K562 (cell line): ENCODE measurements around the gene PTPN13.

Source experiments
- CBX2 ChIP-seq: fragments of 200-600 bp; sonication (generic); IDR thresholded peaks from one replicate; pipeline ENCODE4 v1.6.1; 2012; ENCODE audit warnings: mild to moderate bottlenecking, low read length, inconsistent platforms; ENCODE audit not compliant: insufficient read depth, poor library complexity, severe bottlenecking
- CTCF ChIP-seq, 3 experiments: IDR thresholded peaks in 2 of 3; conservative IDR thresholded peaks in 1 of 3; 2 replicates each; pipeline ENCODE4 v1.5.1; 2011 to 2012; ENCODE audit warnings: low read length in 3 of 3, mild to moderate bottlenecking in 3 of 3, control low read depth in 2 of 3, improper control_type of control experiment in 1 of 3, inconsistent platforms in 1 of 3, low read depth in 1 of 3, mixed read lengths in 1 of 3, moderate library complexity in 1 of 3; ENCODE audit not compliant: insufficient read depth in 2 of 3
- EZH2 ChIP-seq: IDR thresholded peaks from 2 replicates; pipeline ENCODE4 v1.6.1; 2012; ENCODE audit warnings: low read depth, mild to moderate bottlenecking, inconsistent platforms, low read length, borderline replicate concordance
- FOXK2 ChIP-seq, 2 experiments: fragments of 450-650 bp; IDR thresholded peaks in 1 of 2; conservative IDR thresholded peaks in 1 of 2; 2 replicates each; pipeline ENCODE4 v1.6.1; 2016; ENCODE audit warnings: low read depth in 2 of 2, mild to moderate bottlenecking in 1 of 2
- GABPB1 ChIP-seq: sonication (generic); formaldehyde crosslinking; IDR thresholded peaks from 2 replicates; pipeline ENCODE4 v1.8.0; 2022; ENCODE audit warnings: mild to moderate bottlenecking, missing genetic modification reagents
- HDAC8 ChIP-seq: fragments of 450-650 bp; IDR thresholded peaks from 2 replicates; pipeline ENCODE4 v1.6.1; 2016; ENCODE audit warnings: mild to moderate bottlenecking, missing genetic modification characterization, moderate library complexity, missing compliant biosample characterization
- KAT8 ChIP-seq: fragments of 450-650 bp; IDR thresholded peaks from 2 replicates; pipeline ENCODE4 v1.6.1; 2016; ENCODE audit warnings: low read depth, mild to moderate bottlenecking
- KDM1A ChIP-seq, 2 experiments: fragments of 450-650 bp; IDR thresholded peaks; 2 replicates each; pipeline ENCODE4 v1.6.1; 2016; ENCODE audit warnings: mild to moderate bottlenecking in 2 of 2
- RAD21 ChIP-seq, 2 experiments: fragments of 250-450 bp in 1 of 2; fragments of 450-650 bp in 1 of 2; sonication (Bioruptor Pico) in 1 of 2; formaldehyde crosslinking in 1 of 2; IDR thresholded peaks in 1 of 2; conservative IDR thresholded peaks in 1 of 2; 2 replicates each; pipeline versions ENCODE4 v1.4.0 to v1.8.0; 2020 to 2022; ENCODE audit warnings: mild to moderate bottlenecking in 2 of 2, moderate library complexity in 1 of 2
- TCF7L2 ChIP-seq: fragments of 150-350 bp; IDR thresholded peaks from 2 replicates; pipeline ENCODE4 v1.6.1; 2016; ENCODE audit warnings: low read depth, mild to moderate bottlenecking, low read length, moderate library complexity
- TFAP4 ChIP-seq: sonication (generic); formaldehyde crosslinking; IDR thresholded peaks from 2 replicates; pipeline ENCODE4 v1.8.0; 2022; ENCODE audit warnings: missing genetic modification reagents, mild to moderate bottlenecking, moderate library complexity, borderline replicate concordance
- ZKSCAN1 ChIP-seq: fragments of 150-350 bp; IDR thresholded peaks from 2 replicates; pipeline ENCODE4 v1.6.1; 2016; ENCODE audit warnings: low read depth, low read length
- ZNF354B ChIP-seq: fragments of 250-450 bp; sonication (Bioruptor Pico); IDR thresholded peaks from 2 replicates; pipeline ENCODE4 v1.4.0; 2020

GRCh38 chr4:86847571-86847970, 253.5 kb downstream of the PTPN13 start:
- no peak for TF ChIP-seq RAD21 (CRISPR knock-in tag; conservative IDR thresholded peaks at IDR 0.05 in 1 of 2, IDR thresholded peaks at IDR 0.05 in 1 of 2)
- no peak for TF ChIP-seq EZH2
- TF ChIP-seq CTCF (IDR thresholded peaks at IDR 0.05 in 2 of 3, conservative IDR thresholded peaks at IDR 0.05 in 1 of 3; ENCODE audit: insufficient read depth in 2 of 3, low read depth in 1 of 3, low read length in 3 of 3): no peak
- TF ChIP-seq KAT8: no peak
- TF ChIP-seq FOXK2 (conservative IDR thresholded peaks at IDR 0.05 in 1 of 2, IDR thresholded peaks at IDR 0.05 in 1 of 2; ENCODE audit: low read depth in 2 of 2): no peak
- no peak for TF ChIP-seq GABPB1 (CRISPR knock-in tag)
- no peak for TF ChIP-seq TFAP4 (CRISPR knock-in tag)
- TF ChIP-seq CBX2: no peak
- TF ChIP-seq HDAC8 (tag): no peak
- no peak for TF ChIP-seq KDM1A (IDR thresholded peaks at IDR 0.05)
- no peak for TF ChIP-seq TCF7L2
- TF ChIP-seq ZKSCAN1: no peak
- TF ChIP-seq ZNF354B (CRISPR knock-in tag): no peak
